Occipital lobe (tissue), 2 donors: ENCODE measurements around the gene CNTN2. TPM values are rescaled to one million over a fixed set of nuclear protein-coding genes. Genes with fewer than 3 reads are reported as not detected.

Experiments
- DNase-seq: peaks from one replicate; lab custom pipeline; 2025; lab: John Stamatoyannopoulos, UW
- total RNA-seq: library from RNA; depleted of rRNA; stranded (reverse); fragments of >200 nt; gene quantifications from one replicate; pipeline ENCODE4 v1.2.3, GENCODE V29; 2014

The CNTN2 gene
- total RNA-seq, 1 donor from 2014 or later = 22.8 TPM

DNA sequence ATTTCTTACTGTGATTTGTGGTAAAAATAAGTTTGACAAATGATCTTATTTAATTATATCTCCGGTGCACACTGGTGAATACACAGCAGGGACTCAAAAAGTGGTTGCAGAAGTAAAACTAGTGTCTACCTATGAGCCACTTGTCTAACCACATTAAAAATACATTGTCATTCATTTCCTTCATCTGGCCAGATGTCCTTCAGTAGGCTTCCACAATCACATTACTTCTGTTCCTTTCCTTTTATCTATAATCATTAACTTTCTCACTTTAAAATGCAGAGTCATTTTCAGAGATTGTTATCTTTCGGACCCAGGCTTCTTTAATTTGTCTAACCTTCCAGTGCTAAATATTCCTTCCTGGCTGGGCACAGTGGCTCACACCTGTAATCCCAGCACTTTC lies 75.7 kb downstream of the CNTN2 start:
- no peak for DNase-seq

DNA sequence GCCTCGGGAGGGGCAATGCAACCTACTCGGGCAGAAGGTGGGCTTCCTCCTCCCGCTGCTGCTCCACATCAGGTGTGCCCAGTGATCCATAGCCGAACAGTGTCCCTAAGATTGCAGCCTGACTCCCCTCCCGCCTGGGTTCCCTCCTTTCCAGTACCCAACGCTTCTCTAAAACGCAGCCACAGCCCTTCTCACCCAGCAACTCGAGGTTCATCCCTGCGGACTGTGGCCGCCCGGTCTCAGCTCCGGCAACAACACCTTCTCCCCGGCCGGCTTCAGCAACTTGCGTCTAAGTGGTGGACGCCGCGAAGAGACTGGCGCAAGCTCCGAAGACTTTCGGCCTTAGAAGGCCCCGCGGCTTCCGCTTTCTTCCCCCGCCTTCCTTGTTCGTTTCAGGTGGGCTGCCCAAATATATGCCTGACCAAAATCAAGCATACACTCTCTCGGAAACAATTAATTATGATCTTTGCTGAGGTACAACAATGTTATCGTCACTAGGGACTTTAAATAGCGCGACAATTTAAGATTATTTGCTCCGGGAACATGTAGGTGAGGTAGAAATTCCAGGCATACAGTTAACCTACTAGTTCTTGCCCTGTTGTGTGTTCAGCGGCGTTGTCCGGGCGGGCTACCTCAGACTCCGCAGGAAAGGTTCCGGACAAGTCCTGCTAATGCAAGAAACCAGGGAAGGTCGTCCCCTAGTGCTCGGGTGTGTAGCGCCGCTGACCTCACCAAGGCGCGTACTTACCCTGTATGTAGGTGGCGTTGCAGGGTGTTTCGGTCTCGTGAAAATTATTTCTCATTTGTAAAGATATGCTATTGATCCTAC lies 78.9 kb downstream of the CNTN2 start, which contains the start of gene RBBP5:
Gene RBBP5, minus strand, starts transcription at position 319 of the 829 bp plus-strand sequence. Its CDS starts 105 bp downstream, at position 214.
- DNase-seq = peak; percentile 90

DNA sequence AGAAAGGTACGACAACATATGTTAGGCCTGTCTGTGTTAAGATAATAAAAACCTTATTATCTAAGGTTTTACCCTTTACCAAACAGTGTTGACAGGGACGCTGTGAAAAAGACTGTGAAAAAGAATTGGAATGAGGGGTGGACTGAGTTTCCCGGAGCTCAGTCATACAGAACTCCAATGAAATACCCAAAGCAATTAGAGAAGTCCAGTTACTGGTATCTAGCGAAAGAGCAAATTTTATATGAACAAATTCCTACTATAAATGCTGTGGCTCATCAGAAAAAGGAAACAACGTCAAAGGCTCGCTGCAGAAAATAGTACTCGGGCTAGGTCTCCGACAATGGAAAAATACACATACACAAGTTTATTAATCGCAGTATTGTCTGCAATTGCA lies 79.5 kb downstream of the CNTN2 start:
- DNase-seq = no peak

DNA sequence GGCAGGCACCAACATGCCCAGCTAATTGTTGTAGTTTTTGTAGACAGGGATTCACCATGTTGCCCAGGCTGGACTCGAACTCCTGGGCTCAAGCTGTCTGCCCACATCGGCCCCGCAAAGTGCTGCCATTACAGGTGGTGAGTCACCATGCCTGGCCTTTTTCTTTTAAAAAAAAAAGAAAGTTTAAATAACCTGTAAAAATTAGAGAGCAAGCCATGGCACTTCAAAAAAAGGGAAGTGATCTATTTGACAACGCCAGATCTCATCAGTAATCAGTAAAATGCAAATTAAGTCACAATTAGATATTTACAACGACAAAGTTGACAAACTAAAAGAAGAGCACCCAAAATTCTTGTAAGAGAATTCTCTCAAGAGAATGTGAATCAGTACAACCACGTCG lies 81.7 kb downstream of the CNTN2 start:
- DNase-seq = no peak

DNA sequence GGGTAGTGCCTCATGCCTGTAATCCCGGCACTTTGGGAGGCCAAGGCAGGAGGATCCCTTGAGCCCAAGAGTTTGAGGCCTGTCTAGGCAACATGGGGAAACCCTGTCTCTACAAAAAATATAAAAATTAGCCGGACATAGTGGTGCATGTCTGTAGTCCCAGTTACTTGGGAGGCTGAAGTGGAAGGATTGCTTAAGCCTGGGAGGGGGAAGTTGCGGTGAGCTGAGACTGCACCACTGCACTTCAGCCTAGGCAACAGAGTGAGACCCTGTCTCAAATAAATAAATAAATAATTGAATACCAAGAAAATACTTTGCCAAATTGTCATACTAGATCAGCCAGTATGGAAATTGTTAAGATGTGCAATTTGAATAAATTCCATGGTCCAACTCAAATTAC lies 84.6 kb downstream of the CNTN2 start:
- DNase-seq = no peak

Other genes starting within 250 kb of the CNTN2 start
- 32.4 TPM for gene NFASC, start 172.3 kb upstream of the CNTN2 start, total RNA-seq
- gene TMEM81, start 41.2 kb downstream of the CNTN2 start, total RNA-seq = 3.4 TPM
- 32.1 TPM for gene RBBP5, start 78.8 kb downstream of the CNTN2 start, total RNA-seq
- gene DSTYK, start 168.5 kb downstream of the CNTN2 start, total RNA-seq = 28.1 TPM
- 45.9 TPM for gene TMCC2, start 184.7 kb downstream of the CNTN2 start, total RNA-seq